Measurements from ENCODE around the gene PIP4K2A. TPM values are rescaled to one million over a fixed set of nuclear protein-coding genes. Genes with fewer than 3 reads are reported as not detected.

PIP4K2A gene
- total RNA-seq, 2 experiments from 2014 or later = 108 to 115 TPM

- Mint-ChIP-seq H3K27me3 (no peaks in the 10 kb centered on the region), H3K27ac (peak overlapping the region; percentile 43), H3K36me3 (ENCODE audit: low read depth) (peaks cover 20% of the 10 kb centered on the region), H3K9me3 (peaks cover 2% of the 10 kb centered on the region), H3K4me3 (no peak overlapping the region), H3K4me1 (ENCODE audit: low read depth) (peaks cover 91% of the 10 kb centered on the region)
- POLR2A ChIA-PET = interaction anchor here (0.6 to 5.6 kb wide), 2 partner anchors 8 to 313 kb away, joined by 3 to 32 read pairs; no protein-coding TSS in a partner anchor
- intact Hi-C loops (cut with micrococcal nuclease) = no loop called here
- ATAC-seq = no peak
- CTCF ChIA-PET = interaction anchor here (1.2 to 1.6 kb wide), 2 partner anchors 17 to 42 kb away, joined by 3 to 4 read pairs; no protein-coding TSS in a partner anchor
- DNase-seq = no peak
- TF ChIP-seq CTCF (IDR thresholded peaks at IDR 0.05) = no peak
Observed at GRCh38 chr10:22673785-22674572, 40.4 kb downstream of the PIP4K2A start.

- CTCF ChIA-PET = no interaction called here
- no peak overlapping the region for H3K4me3 Mint-ChIP-seq
- H3K4me1 Mint-ChIP-seq (ENCODE audit: low read depth) = peaks cover 90% of the 10 kb centered on the region
- H3K9me3 Mint-ChIP-seq = peaks cover 2% of the 10 kb centered on the region
- H3K27ac Mint-ChIP-seq = peak overlapping the region; percentile 57
- H3K36me3 Mint-ChIP-seq (ENCODE audit: low read depth) = peaks cover 15% of the 10 kb centered on the region
- POLR2A ChIA-PET = interaction anchor here (1.6 to 5.6 kb wide), 2 partner anchors 9 to 10 kb away, joined by 4 to 32 read pairs; no protein-coding TSS in a partner anchor
- no peak for TF ChIP-seq CTCF (IDR thresholded peaks at IDR 0.05)
- H3K27me3 Mint-ChIP-seq = no peaks in the 10 kb centered on the region
- no peak for DNase-seq
- no peak for ATAC-seq
- intact Hi-C loops (cut with micrococcal nuclease) = no loop called here
Observed at GRCh38 chr10:22673091-22673392, 41.3 kb downstream of the PIP4K2A start.

GRCh38 chr10:22672319-22673090, 41.9 kb downstream of the PIP4K2A start:
- no peak for TF ChIP-seq CTCF (IDR thresholded peaks at IDR 0.05)
- Mint-ChIP-seq H3K4me1 (ENCODE audit: low read depth) (peaks cover 89% of the 10 kb centered on the region), H3K36me3 (ENCODE audit: low read depth) (peaks cover 14% of the 10 kb centered on the region), H3K27me3 (no peaks in the 10 kb centered on the region), H3K4me3 (no peak overlapping the region), H3K27ac (peak overlapping the region; percentile 57), H3K9me3 (peaks cover 2% of the 10 kb centered on the region)
- ATAC-seq (no peak), DNase-seq (no peak)
- POLR2A ChIA-PET = interaction anchor here (1.0 to 5.6 kb wide), 3 partner anchors 9 to 84 kb away, joined by 3 to 32 read pairs (median 4); no protein-coding TSS in a partner anchor
- intact Hi-C loops (cut with micrococcal nuclease) = no loop called here
- CTCF ChIA-PET = interaction anchor here (1.8 kb wide), 1 partner anchor 17 kb away, joined by 5 read pairs; no protein-coding TSS in a partner anchor

- H3K9me3 Mint-ChIP-seq = peaks cover 2% of the 10 kb centered on the region
- H3K4me3 Mint-ChIP-seq = no peak overlapping the region
- ChIA-PET POLR2A (interaction anchor here (1.2 to 5.6 kb wide), 3 partner anchors 11 to 42 kb away, joined by 3 to 32 read pairs (median 4); no protein-coding TSS in a partner anchor), CTCF (interaction anchor here (1.2 kb wide), 1 partner anchor 43 kb away, joined by 3 read pairs; the partner anchor contains the start of gene PIP4K2A)
- H3K36me3 Mint-ChIP-seq (ENCODE audit: low read depth) = peaks cover 10% of the 10 kb centered on the region
- ATAC-seq (no peak), DNase-seq (no peak)
- no peaks in the 10 kb centered on the region for H3K27me3 Mint-ChIP-seq
- peaks cover 87% of the 10 kb centered on the region for H3K4me1 Mint-ChIP-seq (ENCODE audit: low read depth)
- H3K27ac Mint-ChIP-seq = peak overlapping the region; percentile 17
- TF ChIP-seq CTCF (IDR thresholded peaks at IDR 0.05) = no peak
- intact Hi-C loops (cut with micrococcal nuclease) = no loop called here
Observed at GRCh38 chr10:22670788-22671187, 43.6 kb downstream of the PIP4K2A start.

Data from activated CD8-positive, alpha-beta T cell treated with anti-CD3 and anti-CD28 coated beads for 36 hours (primary cell).